GM10248 (cell line): Measurements from ENCODE around the gene PPM1D.
"Not testable (repeated sequence)": the region's sequence is repeated elsewhere in the genome, so short reads cannot be mapped to it uniquely, and the experiment has no call there.

Experiments
- CTCF ChIA-PET: fragments of 300-600 bp; sonication (Branson Sonifier 250); formaldehyde crosslinking; extraction: SDS; loops from one replicate; lab custom pipeline; 2021; ENCODE audit warnings: antibody characterized with exemption; lab: Yijun Ruan, JAX
- POLR2A ChIA-PET: fragments of 350-650 bp; sonication (Branson Sonifier 250); formaldehyde crosslinking; extraction: SDS; loops from one replicate; lab custom pipeline; 2020; ENCODE audit warnings: antibody characterized with exemption; lab: Yijun Ruan, JAX
- DNase-seq: peaks from one replicate; pipeline ENCODE4 v3.0.0; 2012; ENCODE audit errors: extremely low spot score
- TF ChIP-seq, protein P1 (sequence below): IDR thresholded peaks from 2 replicates; pipeline ENCODE4 v1.5.1; 2012; ENCODE audit warnings: mild to moderate bottlenecking, low read depth; ENCODE audit errors: extremely low read depth, missing control alignments, control extremely low read depth

The PPM1D gene

GRCh38 chr17:60599620-60600489, at the start of gene PPM1D:
Gene PPM1D (plus strand): TSS chr17:60600193. CDS start chr17:60600415, 222 bp downstream.
- ChIA-PET CTCF (interaction anchor here (0.8 to 7.1 kb wide), 10 partner anchors 9 to 463 kb away, joined by 3 to 34 read pairs (median 7); partner anchors contain the start of gene APPBP2), POLR2A (interaction anchor here (0.6 to 1.1 kb wide), 4 partner anchors 9 to 208 kb away, joined by 3 to 7 read pairs (median 4); partner anchors contain the start of genes BCAS3 and USP32)
- TF ChIP-seq, protein P1, sequence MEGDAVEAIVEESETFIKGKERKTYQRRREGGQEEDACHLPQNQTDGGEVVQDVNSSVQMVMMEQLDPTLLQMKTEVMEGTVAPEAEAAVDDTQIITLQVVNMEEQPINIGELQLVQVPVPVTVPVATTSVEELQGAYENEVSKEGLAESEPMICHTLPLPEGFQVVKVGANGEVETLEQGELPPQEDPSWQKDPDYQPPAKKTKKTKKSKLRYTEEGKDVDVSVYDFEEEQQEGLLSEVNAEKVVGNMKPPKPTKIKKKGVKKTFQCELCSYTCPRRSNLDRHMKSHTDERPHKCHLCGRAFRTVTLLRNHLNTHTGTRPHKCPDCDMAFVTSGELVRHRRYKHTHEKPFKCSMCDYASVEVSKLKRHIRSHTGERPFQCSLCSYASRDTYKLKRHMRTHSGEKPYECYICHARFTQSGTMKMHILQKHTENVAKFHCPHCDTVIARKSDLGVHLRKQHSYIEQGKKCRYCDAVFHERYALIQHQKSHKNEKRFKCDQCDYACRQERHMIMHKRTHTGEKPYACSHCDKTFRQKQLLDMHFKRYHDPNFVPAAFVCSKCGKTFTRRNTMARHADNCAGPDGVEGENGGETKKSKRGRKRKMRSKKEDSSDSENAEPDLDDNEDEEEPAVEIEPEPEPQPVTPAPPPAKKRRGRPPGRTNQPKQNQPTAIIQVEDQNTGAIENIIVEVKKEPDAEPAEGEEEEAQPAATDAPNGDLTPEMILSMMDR, result no peak
- DNase-seq, result peak; percentile 100

- CTCF ChIA-PET, POLR2A ChIA-PET, DNase-seq: not testable (repeated sequence)
Observed at GRCh38 chr17:60552255-60552654, 47.7 kb upstream of the PPM1D start.

GRCh38 chr17:60554377-60554788, 45.6 kb upstream of the PPM1D start:
- DNase-seq, result no peak
- ChIA-PET POLR2A (no interaction called here), CTCF (interaction anchor here (1.2 to 1.7 kb wide), 4 partner anchors 11 to 22 kb away, joined by 3 to 9 read pairs (median 4); no protein-coding TSS in a partner anchor)
- TF ChIP-seq, protein P1, result no peak

- ChIA-PET POLR2A (no interaction called here), CTCF (interaction anchor here (1.4 to 1.7 kb wide), 3 partner anchors 10 to 19 kb away, joined by 3 to 9 read pairs (median 5); no protein-coding TSS in a partner anchor)
- TF ChIP-seq, protein P1, result no peak
- no peak for DNase-seq
Observed at GRCh38 chr17:60555786-60556185, 44.2 kb upstream of the PPM1D start.

- no peak for DNase-seq
- TF ChIP-seq, protein P1, result no peak
- ChIA-PET CTCF (interaction anchor here (1.0 to 3.7 kb wide), 3 partner anchors 12 to 15 kb away, joined by 3 to 18 read pairs (median 4); no protein-coding TSS in a partner anchor), POLR2A (interaction anchor here (0.5 to 0.6 kb wide), 3 partner anchors 60 to 1069 kb away, joined by 3 to 4 read pairs (median 3); no protein-coding TSS in a partner anchor)
Observed at GRCh38 chr17:60557805-60558204, 42.2 kb upstream of the PPM1D start.

DNA sequence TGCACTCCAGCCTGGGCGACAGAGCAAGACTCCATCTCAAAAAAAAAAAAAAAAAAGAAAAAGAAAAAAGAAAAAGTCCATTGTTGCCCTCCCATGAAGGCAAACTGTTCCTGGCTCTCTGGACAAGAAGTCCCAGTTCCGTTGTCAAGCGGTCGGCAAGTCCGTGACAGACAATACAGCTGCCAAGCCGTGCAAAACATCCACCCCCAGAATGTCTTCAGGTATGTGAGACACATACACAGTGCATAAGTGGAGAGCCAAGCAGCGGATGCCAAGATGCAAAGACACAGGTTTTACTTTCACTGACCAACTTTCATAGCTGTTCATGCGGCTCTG, 40.4 kb upstream of the PPM1D start:
- CTCF ChIA-PET, result interaction anchor here (3.7 kb wide), 1 partner anchor 10 kb away, joined by 18 read pairs; no protein-coding TSS in a partner anchor
- TF ChIP-seq, protein P1, result no peak
- POLR2A ChIA-PET, result interaction anchor here (0.6 kb wide), 1 partner anchor 1300 kb away, joined by 10 read pairs; no protein-coding TSS in a partner anchor
- DNase-seq, result no peak
